ENCODE results near the gene UTP18.
"Not testable (repeated sequence)": the region's sequence is repeated elsewhere in the genome, so short reads cannot be mapped to it uniquely, and the experiment has no call there.

The UTP18 gene

DNA sequence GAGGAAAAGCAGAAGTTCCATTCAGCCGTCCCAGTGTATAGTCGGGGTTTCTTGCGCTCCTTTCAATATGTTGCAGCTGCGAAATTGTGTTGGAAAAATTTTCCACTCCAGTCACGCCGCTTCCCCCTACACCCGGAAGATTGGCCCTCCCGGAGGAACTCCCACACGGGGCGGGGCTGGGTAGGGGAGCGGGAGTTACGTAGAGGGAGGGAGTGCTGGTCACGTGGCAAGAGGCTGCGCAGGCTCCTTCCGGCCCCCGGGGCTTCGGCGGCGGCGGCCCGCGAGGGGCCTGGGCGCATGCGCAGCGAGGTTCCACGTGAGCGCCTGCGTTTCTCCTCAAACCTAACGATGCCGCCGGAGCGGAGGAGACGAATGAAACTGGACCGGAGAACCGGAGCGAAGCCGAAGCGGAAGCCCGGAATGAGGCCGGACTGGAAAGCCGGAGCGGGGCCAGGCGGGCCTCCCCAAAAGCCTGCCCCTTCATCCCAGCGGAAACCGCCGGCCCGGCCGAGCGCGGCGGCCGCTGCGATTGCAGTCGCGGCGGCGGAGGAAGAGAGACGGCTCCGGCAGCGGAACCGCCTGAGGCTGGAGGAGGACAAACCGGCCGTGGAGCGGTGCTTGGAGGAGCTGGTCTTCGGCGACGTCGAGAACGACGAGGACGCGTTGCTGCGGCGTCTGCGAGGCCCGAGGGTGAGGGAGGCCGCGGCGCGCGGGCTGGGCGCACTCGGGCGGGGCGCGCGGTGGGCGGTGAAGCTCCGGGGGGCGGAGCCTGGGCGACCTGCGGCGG, at the start of gene UTP18:
Gene UTP18, plus strand, starts transcription at position 310 of the 787 bp plus-strand sequence. Its CDS starts 39 bp downstream, at position 349.
- peak; percentile 99 for DNase-seq (ENCODE audit: low read depth, low spot score)

DNA sequence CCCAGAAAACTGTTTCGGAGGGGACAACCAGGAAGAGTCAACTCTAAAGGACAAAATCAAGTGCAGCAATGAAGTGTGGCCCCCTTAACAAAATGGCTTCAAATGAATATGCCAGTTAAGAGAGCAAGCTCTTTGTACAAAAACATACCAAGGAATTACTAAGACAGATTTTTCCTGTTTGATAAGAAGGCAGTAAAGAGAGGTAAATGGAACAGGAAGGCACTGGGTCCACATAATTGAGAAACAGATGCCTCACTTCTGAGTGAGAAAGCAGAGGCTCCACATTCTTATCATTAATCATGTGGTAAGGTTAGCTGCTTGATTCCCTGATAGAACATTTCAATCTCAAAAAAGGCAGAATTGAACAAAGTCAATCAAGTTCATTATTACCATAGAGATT, 45.4 kb upstream of the UTP18 start:
- no peak for DNase-seq (ENCODE audit: low read depth, low spot score)

DNA sequence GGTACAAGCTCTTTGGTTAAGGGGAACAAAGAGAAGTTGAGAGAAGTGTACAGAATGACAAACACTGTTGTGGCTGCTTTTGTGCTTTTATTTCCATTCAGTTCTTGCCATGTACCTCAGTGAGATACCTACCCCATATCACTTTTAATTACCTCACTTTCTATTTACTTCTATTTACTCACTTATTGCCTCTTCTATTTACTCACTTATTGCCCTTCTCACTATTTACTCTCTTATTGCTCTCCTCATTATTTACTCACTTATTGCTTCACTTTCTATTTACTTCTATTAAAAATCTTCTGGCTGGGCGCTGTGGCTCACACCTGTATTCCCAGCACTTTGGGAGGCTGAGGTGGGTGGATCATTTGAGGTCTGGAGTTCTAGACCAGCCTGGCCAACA, 42.4 kb upstream of the UTP18 start:
- DNase-seq (ENCODE audit: low read depth, low spot score) = no peak

DNA sequence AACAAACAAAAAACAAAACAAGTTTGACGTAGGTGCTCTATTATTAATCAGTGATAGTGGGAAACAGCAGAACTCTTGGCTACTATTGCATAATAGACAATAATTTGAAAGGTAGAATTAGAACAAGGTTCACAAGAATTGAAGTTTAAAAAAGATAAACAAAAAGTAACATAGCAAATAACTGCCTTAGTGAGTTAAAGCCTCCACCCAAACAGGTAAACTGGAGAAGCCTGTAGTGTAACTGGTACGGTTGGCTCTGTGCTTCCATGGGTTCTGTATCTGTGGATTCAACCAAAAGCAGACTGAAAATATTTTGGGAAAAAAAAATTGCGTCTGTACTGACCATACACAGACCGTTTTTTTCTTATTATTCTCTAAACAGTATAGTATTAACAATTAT, 39.0 kb upstream of the UTP18 start:
- DNase-seq (ENCODE audit: low read depth, low spot score) = no peak

DNA sequence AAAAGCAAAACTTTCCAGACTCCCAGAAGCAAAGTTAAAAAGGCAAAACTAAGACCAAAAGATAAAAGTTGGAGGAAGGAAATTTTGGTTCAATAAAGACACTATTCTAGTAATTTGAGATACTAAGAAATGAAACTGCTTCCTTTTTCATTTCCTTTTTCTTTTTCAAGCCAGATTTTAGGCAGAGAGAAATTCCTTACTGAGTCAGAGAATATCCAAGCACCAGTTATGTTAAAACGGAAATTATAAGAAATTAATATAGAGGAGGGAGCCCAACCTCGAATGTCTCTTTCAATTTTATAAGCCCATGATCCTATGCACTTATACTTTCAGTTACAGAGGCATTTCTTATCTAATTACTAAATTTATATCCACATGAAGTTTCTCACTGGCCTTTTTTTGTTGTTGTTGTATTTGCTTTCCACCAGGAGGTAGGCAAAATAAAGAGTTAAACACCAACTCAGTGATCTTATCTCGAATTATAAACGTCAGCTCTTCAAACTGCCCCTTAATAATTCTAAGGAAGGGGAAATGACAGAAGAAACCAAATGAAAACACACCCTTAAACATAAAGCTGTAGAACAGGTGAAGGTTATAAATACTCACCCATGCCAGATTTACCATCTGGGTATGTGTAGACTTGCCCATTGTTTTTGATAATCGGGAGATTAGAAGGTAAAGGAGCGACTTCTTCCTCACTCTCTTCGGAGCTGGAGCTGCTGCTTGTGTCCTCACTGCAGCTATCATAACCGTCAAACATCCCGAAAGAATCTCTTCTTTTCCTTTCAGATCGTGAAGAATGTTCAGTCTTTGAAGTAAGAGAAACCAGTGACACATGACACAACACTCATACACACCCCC, 35.7 kb upstream of the UTP18 start:
- DNase-seq (ENCODE audit: low read depth, low spot score) = no peak

DNA sequence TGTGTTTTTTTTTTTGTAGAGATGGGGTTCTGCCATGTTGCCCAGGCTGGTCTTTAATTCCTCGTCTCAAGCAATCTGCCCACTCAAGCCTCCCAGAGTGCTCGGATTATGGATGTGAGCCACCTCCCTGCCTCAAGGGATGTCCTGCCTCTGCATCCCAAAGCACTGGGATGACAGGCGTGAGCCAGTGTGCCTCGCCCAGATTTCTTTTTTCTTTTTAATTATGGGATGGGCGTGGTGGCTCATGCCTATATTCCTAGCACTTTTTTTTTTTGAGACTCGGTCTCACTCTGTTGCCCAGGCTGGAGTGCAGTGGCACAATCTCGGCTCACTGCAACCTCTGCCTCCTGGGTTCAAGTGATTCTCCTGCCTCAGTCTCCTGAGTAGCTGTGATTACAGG, 34.8 kb upstream of the UTP18 start:
- DNase-seq (ENCODE audit: low read depth, low spot score) = not testable (repeated sequence)

DNA sequence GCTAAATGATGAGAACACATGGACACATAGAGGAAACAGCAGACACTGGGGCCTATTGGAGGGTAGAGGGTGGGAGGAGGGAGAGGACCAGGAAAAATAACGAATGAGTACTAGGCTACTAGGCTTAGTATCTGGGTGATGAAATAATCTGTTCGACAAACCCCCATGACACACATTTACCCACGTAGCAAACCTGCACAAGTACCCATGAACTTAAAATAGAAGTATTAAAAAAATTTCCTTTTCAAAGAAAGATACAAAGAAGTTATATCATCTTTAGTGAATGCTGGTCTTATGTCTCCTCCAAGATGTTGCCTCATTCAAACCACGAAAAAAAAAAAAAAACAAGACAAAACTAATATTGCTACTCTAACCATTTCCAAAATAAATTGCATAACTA, 32.2 kb upstream of the UTP18 start:
- no peak for DNase-seq (ENCODE audit: low read depth, low spot score)

DNA sequence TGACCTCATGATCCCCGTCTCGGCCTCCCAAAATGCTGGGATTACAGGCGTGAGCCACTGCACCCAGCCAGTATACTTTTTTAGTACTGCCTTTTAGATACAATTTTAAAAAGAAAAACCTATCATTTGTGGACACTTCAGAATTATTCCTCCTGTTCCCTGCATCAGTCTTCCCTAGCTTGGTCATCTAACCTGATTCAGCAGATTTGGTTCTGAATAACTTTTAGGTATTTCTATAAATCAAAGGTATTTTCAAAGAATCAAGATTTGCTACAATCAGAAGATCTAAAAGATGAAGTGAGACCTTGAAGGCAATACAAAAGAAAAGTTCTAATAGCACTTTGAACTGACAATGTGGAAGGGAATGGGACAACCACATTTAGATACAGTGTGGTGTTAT, 30.5 kb upstream of the UTP18 start:
- DNase-seq (ENCODE audit: low read depth, low spot score) = no peak

DNA sequence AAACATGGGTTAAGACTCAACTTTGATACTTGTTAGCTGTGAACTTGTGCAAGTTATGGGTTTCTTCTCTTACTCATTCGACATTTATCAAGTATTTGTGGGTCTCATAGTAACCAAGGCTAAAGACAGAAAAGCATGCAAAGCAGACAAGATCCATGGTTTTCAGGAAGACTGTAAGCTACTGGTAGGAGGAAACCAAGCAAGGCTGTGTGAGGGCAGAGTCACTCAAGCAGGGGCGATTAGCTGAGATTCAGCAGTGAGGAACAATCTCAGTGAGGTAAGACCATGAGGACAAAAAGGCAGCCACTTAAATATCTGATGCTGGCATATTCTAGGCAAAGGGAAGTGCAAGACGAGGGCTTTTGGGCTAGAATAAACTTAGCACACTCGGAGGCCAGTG, 30.0 kb upstream of the UTP18 start:
- no peak for DNase-seq (ENCODE audit: low read depth, low spot score)

DNA sequence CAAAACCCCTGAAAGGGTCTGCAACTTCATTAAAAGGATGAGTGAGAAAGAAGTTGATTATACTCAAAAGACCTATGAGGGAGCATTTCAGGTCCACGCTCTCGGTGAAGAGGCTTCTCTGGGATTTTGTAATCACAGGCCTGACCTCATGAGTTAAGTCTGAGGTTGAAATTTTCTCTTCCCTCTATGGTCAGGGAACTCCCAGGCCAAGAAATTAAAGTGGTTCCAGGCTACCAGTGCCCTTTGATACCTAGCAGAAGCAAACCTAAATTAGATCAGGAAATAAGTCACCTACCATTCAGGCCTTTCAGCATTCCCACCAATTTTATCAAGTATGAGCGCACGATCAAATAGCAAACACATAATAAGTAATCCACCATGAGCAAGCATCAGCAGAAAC, 28.3 kb upstream of the UTP18 start:
- no peak for DNase-seq (ENCODE audit: low read depth, low spot score)

DNA sequence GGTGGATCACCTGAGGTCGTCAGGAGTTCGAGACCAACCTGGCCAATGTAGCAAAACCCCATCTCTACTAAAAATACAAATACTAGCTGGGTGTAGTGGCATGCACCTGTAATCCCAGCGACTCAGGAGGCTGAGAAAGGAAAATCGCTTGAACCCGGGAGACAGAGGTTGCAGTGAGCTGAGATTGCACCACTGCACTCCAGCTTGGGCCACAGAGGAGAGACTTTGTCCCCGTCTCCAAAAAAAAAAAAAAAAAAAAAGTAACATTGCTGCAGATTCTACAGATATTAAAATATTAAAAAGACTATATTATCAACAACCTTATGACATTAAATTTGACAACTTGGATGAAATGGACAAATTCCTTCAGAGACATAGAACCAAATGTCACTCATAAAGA, 26.2 kb upstream of the UTP18 start:
- DNase-seq (ENCODE audit: low read depth, low spot score) = no peak

DNA sequence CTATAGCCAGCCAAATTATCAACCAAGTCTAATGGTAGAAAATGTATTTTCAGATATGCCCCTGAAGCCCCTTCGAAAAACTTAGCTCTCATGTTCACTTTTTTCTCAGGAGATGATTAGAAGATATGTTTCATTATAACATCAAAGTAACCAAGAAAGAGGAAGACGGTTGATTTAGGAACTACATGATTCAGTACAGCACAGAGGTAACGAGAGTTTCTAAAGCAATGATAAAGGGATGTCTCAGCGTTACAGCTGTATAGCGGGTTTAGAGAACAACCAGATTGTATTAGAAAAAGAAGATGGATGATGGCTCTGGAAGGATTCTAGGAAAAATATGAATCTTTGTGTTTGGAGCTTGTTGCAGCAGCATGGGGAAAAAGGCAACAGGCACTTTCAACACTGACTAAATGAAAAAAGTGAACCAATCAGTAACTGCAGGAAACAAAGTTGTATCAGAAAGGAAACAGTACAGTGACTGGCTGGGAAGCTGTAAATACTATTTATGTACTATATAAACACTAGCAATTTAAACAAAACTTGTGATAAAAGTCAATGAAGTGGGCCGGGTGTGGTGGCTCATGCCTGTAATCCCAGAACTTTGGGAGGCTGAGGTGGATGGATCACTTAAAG, 22.0 kb upstream of the UTP18 start:
- no peak for DNase-seq (ENCODE audit: low read depth, low spot score)

DNA sequence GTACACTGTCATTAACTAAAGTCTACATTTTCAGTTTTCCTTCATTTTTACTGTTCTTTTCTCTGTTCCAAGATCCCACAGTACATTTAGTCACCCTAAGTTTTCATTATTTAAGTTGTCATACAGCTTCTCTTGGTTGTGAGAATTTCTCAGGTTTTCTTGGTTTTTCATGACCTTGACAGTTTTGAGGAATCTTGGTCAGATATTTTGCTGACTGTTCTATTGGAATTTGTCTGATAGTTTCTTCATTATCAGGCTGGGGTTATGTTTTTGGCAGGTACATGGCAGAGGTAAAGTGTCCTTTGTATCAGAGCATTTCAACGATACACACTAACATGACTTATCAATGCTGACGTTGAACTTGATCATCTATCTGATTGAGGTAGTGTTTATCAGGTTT, 20.1 kb upstream of the UTP18 start:
- no peak for DNase-seq (ENCODE audit: low read depth, low spot score)

DNA sequence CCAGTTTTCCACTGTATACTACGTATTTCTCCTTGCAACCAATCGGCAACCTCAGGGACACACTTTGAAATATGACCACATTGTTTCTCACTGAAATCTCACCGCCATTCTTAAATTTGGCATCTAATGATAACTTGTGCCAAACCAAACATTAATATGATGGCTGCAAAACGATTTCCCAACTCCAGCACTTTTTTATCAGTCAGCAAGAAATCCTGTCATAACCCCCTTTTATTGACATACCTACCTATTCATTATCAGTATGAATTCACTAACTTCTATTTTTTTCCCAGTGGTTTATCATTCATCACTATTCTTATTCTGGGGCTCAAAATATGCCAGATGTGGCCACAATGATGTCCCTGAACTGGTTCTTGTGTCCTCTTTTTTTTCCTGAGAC, 16.3 kb upstream of the UTP18 start:
- DNase-seq (ENCODE audit: low read depth, low spot score) = no peak

DNA sequence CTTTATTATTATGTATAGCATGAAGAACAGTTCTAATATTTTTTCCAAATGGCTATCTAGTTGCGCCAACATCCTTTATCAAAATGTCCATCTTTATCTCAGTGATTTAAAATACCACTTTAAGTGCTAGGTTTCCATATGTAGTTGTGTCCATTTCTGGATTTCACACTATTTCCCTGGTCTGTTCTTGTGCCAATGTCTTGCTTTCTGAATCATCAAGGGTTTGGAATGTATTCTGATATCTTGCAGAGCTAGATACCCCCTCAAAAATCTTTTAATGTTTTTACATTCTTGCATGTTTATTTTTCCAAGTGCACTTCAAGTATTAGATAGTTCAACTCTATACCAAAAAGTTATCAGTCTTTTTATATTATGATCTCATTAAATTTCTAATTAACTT, 14.8 kb upstream of the UTP18 start:
- no peak for DNase-seq (ENCODE audit: low read depth, low spot score)

DNA sequence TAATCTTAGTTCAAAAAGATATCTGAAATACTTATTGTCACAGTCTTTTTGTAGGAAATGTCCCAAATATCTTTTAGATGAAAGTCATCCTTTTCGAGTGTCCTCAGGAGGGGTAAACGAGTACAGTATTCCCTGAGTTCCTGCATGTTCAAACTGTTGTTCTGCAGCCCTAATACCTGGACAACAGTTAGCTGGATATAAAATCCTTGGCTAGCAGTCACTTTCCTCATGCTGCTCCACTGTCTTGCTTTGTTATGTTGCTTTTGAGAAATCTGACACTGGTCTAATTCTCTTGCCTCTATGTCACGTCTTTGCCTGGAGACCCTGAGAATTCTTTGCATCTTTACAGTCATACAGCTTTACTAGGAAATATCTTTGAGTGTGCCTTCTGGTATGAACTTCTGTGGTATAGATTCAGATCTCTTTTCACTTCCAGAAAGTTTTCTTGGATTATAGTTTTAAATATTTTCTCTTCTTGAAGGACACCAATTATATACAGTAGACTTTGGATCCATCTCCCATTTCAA, 10.0 kb upstream of the UTP18 start:
- DNase-seq (ENCODE audit: low read depth, low spot score) = no peak

DNA sequence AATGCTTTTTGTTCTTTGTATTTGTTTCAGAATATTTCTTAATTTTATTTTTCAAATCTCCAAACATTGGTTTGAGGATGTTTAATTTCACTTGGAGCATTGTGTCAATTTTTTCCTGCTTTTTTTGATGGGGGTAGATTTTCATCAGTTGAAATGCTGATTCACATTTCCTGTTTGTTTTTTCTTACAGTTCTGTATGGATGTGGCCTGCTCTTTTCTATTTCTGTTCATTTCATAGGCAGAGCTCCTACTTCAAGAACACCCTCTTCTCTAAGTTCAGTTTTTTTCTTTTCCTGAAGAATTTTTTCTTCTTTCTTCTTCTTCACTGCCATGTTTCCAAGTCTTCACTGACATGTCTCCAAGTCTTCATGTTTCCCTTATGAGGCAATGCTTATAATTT, 9.3 kb upstream of the UTP18 start:
- no peak for DNase-seq (ENCODE audit: low read depth, low spot score)

DNA sequence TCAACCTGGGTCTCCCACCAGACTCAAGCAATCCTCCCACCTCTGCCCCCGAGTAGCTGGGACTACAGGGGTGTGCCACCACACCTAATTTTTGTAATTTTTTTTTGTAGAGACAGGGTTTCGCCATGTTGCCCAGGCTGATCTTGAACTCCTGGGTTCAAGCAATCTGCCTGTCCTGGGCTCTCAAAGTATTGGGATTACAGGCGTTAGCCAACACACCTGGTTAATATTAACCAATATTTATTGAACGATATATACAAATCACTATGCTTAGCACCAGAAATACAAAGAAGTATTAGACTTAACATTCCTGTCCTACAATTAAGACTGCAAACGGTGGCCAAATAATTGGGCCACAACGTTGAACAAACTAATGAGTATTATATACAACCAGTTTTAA, 4.7 kb upstream of the UTP18 start:
- DNase-seq (ENCODE audit: low read depth, low spot score) = no peak

DNA sequence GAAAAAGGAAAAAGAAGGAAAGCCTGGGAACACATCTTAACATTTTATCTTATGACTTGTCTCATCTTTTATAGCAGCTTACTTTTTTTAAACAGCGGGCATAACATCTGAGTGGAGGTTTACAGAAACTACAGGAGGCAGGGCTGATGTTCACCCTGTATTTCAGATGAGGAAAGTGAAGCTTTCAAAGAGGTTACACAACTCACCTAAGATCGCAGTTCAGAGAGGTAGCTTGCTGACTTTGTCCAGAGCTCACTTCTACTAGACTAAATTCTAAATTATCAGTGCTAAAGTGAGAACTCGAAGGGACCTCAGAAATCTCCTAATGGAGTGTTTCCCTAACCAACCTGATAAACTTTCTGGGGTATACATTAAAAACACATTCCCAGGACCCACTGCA, 4.2 kb upstream of the UTP18 start:
- no peak for DNase-seq (ENCODE audit: low read depth, low spot score)

DNA sequence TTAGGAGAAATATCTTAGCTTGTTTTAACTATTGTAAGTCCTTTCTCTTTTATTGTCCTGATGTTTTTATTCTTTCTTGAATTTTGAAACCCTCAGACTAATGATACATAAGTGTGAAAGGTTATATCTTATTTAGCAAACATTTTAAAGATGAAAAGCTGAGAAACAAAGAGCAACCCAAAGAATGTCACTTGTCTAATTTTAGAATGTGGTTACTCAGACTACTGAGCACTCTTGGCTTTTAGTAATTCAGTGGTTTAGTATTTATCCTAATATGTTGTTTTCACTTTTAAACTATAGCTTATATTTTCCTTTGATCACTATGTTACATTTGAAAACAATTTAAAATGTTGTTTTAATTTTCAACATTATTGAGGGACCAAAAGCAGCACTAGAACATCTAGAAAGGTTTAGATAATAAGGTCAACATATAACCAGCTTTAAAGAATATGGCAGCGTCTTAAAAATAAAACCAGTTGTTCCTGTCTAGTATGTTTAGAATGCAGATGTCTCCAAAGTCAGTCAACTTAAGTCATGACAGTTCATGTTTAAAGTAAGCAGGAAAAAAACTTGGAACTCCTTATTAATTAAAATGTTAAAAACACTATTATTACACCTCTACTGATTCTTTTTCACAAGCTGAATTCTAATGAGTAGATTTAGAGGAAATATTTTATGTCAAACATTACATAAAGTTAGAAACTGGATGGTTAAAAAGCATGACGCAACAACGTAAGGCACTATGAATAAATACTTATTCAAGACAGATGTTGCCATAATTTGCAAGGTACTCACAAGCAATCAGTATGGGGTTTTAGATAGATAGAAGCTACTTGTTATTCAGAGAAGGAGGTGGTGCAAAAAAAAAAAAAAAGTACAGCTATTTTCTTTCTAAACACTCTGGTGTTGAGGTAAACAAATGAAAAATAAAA, 2.9 kb upstream of the UTP18 start:
- DNase-seq (ENCODE audit: low read depth, low spot score) = no peak

Data from ELF-1 (cell line).